Large intestine (tissue), 3 donors: ENCODE measurements around the gene DIAPH2. TPM values are rescaled to one million over a fixed set of nuclear protein-coding genes. Genes with fewer than 3 reads are reported as not detected.
A peak's percentile ranks its signal among the peaks of the same experiment; 100 is the strongest.

Experiments used
- DNase-seq, 2 donors: peaks; one replicate each; pipeline versions ENCODE4 v3.0.0 to v3.0.0-alpha.2; 2013
- H3K27ac ChIP-seq: one replicate; pipeline ENCODE4 v1.5.1; 2013; ENCODE audit warnings: low read length
- H3K27me3 ChIP-seq: 2 replicates; pipeline ENCODE4 v1.6.1; 2013; ENCODE audit warnings: low read length; ENCODE audit not compliant: control insufficient read depth, insufficient read depth
- H3K36me3 ChIP-seq: 2 replicates; pipeline ENCODE4 v1.6.1; 2013; ENCODE audit warnings: low read length; ENCODE audit not compliant: control insufficient read depth, insufficient read depth
- H3K4me1 ChIP-seq: one replicate; pipeline ENCODE4 v1.6.1; 2013; ENCODE audit warnings: low read length; ENCODE audit not compliant: control insufficient read depth, insufficient read depth
- H3K4me3 ChIP-seq: one replicate; pipeline ENCODE4 v1.5.1; 2013; ENCODE audit warnings: low read length
- H3K9me3 ChIP-seq: one replicate; pipeline ENCODE4 v1.6.1; 2013; ENCODE audit warnings: mild to moderate bottlenecking, low read depth, low read length, moderate library complexity; ENCODE audit not compliant: control insufficient read depth
- WGBS: methylation state at CpG from one replicate; pipeline ENCODE4 v1.1.5; 2013; ENCODE audit warnings: low lambda C conversion rate; ENCODE audit not compliant: insufficient coverage; 5-methylcytosine and 5-hydroxymethylcytosine counted together
- polyA plus RNA-seq: library from polyadenylated mRNA; unstranded; fragments of 120-200 nt; gene quantifications from one replicate; pipeline ENCODE4 v1.2.1, GENCODE V29; 2013

DIAPH2 gene
- polyA plus RNA-seq, 1 donor = 10.3 TPM

GRCh38 chrX:97524997-97525396, 840.4 kb downstream of the DIAPH2 start:
- no peaks in the 10 kb centered on the region for H3K4me1 ChIP-seq
- no peak overlapping the region for H3K4me3 ChIP-seq
- H3K36me3 ChIP-seq = no peaks in the 10 kb centered on the region
- H3K9me3 ChIP-seq = no peaks in the 10 kb centered on the region
- DNase-seq = no peak
- no peak overlapping the region for H3K27ac ChIP-seq
- H3K27me3 ChIP-seq = no peaks in the 10 kb centered on the region
- WGBS = no CpG with 5 or more reads among the region's 3 CpGs

GRCh38 chrX:97525981-97526380, 841.3 kb downstream of the DIAPH2 start:
- no CpG with 5 or more reads among the region's 3 CpGs for WGBS
- no peak for DNase-seq
- Histone ChIP-seq H3K4me1 (no peaks in the 10 kb centered on the region), H3K9me3 (no peaks in the 10 kb centered on the region), H3K36me3 (no peaks in the 10 kb centered on the region), H3K27me3 (no peaks in the 10 kb centered on the region), H3K27ac (no peak overlapping the region), H3K4me3 (no peak overlapping the region)

- Histone ChIP-seq H3K27me3 (no peaks in the 10 kb centered on the region), H3K4me3 (no peak overlapping the region), H3K27ac (no peak overlapping the region), H3K4me1 (no peaks in the 10 kb centered on the region), H3K36me3 (no peaks in the 10 kb centered on the region), H3K9me3 (no peaks in the 10 kb centered on the region)
- WGBS = no CpG with 5 or more reads among the region's 1 CpG
- no peak for DNase-seq
Observed at GRCh38 chrX:97527725-97528124, 843.1 kb downstream of the DIAPH2 start.

GRCh38 chrX:97529536-97530200, 845.0 kb downstream of the DIAPH2 start:
- no peak overlapping the region for H3K4me3 ChIP-seq
- WGBS = no CpG with 5 or more reads among the region's 1 CpG
- no peaks in the 10 kb centered on the region for H3K27me3 ChIP-seq
- H3K4me1 ChIP-seq = no peaks in the 10 kb centered on the region
- no peak for DNase-seq
- H3K27ac ChIP-seq = no peak overlapping the region
- H3K36me3 ChIP-seq = no peaks in the 10 kb centered on the region
- H3K9me3 ChIP-seq = no peaks in the 10 kb centered on the region

GRCh38 chrX:97531825-97532224, 847.2 kb downstream of the DIAPH2 start:
- no peaks in the 10 kb centered on the region for H3K27me3 ChIP-seq
- no peaks in the 10 kb centered on the region for H3K4me1 ChIP-seq
- no peaks in the 10 kb centered on the region for H3K9me3 ChIP-seq
- no peaks in the 10 kb centered on the region for H3K36me3 ChIP-seq
- DNase-seq = no peak
- no CpG with 5 or more reads among the region's 3 CpGs for WGBS
- H3K27ac ChIP-seq = no peak overlapping the region
- H3K4me3 ChIP-seq = no peak overlapping the region

GRCh38 chrX:97538745-97539144, 854.1 kb downstream of the DIAPH2 start:
- 100% methylated on average over 1 of the region's 3 CpGs for WGBS
- Histone ChIP-seq H3K36me3 (no peaks in the 10 kb centered on the region), H3K4me3 (no peak overlapping the region), H3K27me3 (no peaks in the 10 kb centered on the region), H3K4me1 (no peaks in the 10 kb centered on the region), H3K9me3 (no peaks in the 10 kb centered on the region), H3K27ac (no peak overlapping the region)
- no peak for DNase-seq

GRCh38 chrX:97539970-97540519, 855.4 kb downstream of the DIAPH2 start:
- Histone ChIP-seq H3K4me3 (no peak overlapping the region), H3K27ac (no peak overlapping the region), H3K9me3 (no peaks in the 10 kb centered on the region), H3K36me3 (no peaks in the 10 kb centered on the region), H3K4me1 (no peaks in the 10 kb centered on the region), H3K27me3 (no peaks in the 10 kb centered on the region)
- no CpG with 5 or more reads among the region's 2 CpGs for WGBS
- no peak for DNase-seq

- DNase-seq = peak; percentile 28 to 53
- Histone ChIP-seq H3K27me3 (no peaks in the 10 kb centered on the region), H3K27ac (peak overlapping the region; percentile 55), H3K4me1 (no peaks in the 10 kb centered on the region), H3K36me3 (no peaks in the 10 kb centered on the region), H3K9me3 (no peaks in the 10 kb centered on the region), H3K4me3 (no peak overlapping the region)
- WGBS = no CpG with 5 or more reads among the region's 3 CpGs
Observed at GRCh38 chrX:97547877-97548578, 863.4 kb downstream of the DIAPH2 start.

GRCh38 chrX:97551821-97552220, 867.2 kb downstream of the DIAPH2 start:
- Histone ChIP-seq H3K36me3 (no peaks in the 10 kb centered on the region), H3K27me3 (no peaks in the 10 kb centered on the region), H3K4me1 (no peaks in the 10 kb centered on the region), H3K27ac (no peak overlapping the region), H3K9me3 (no peaks in the 10 kb centered on the region), H3K4me3 (no peak overlapping the region)
- no CpG with 5 or more reads among the region's 3 CpGs for WGBS
- no peak for DNase-seq

GRCh38 chrX:97553833-97554232, 869.2 kb downstream of the DIAPH2 start:
- Histone ChIP-seq H3K4me1 (no peaks in the 10 kb centered on the region), H3K9me3 (no peaks in the 10 kb centered on the region), H3K27me3 (no peaks in the 10 kb centered on the region), H3K4me3 (no peak overlapping the region), H3K27ac (no peak overlapping the region), H3K36me3 (no peaks in the 10 kb centered on the region)
- DNase-seq = no peak
- no CpG with 5 or more reads among the region's 2 CpGs for WGBS
